RWPE1 (cell line): Measurements from ENCODE around the gene USP36.
A peak's percentile ranks its signal among the peaks of the same experiment; 100 is the strongest.

Experiments
- CTCF ChIA-PET: fragments of 350-600 bp; sonication (Branson Sonifier 250); formaldehyde crosslinking; extraction: SDS; loops from one replicate; lab custom pipeline; 2021; lab: Yijun Ruan, JAX
- POLR2A ChIA-PET: fragments of 400-600 bp; formaldehyde crosslinking; extraction: SDS; loops from one replicate; lab custom pipeline; 2020; ENCODE audit warnings: antibody characterized with exemption; ENCODE audit not compliant: low non-redundant PET; lab: Yijun Ruan, JAX
- DNase-seq: peaks from one replicate; pipeline ENCODE4 v3.0.0; 2012; ENCODE audit warnings: low spot score
- H3K27ac ChIP-seq: fragments of 450-650 bp; 2 replicates; pipeline ENCODE4 v1.5.1; 2017
- TF ChIP-seq, protein P1 (sequence below): fragments of 450-650 bp; conservative IDR thresholded peaks from 2 replicates; pipeline ENCODE4 v1.5.1; 2017; ENCODE audit warnings: low read depth, mild to moderate bottlenecking

USP36 gene

DNA sequence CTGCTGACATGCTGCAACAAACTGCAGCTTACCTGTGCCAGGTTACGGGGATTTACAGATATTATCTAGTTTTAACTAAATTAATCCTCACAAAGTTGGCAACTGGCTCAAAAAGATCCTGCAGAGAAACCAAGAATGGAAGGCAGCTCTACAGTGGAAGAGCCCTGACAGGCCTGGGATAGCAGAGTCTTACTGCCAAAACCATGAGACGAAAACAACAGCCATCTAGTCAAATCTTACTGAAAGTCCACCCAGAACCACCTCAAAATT lies 8.1 kb downstream of the USP36 start:
- no peak overlapping the region; the same call in 1 of the 2 replicates for H3K27ac ChIP-seq
- TF ChIP-seq, protein P1, sequence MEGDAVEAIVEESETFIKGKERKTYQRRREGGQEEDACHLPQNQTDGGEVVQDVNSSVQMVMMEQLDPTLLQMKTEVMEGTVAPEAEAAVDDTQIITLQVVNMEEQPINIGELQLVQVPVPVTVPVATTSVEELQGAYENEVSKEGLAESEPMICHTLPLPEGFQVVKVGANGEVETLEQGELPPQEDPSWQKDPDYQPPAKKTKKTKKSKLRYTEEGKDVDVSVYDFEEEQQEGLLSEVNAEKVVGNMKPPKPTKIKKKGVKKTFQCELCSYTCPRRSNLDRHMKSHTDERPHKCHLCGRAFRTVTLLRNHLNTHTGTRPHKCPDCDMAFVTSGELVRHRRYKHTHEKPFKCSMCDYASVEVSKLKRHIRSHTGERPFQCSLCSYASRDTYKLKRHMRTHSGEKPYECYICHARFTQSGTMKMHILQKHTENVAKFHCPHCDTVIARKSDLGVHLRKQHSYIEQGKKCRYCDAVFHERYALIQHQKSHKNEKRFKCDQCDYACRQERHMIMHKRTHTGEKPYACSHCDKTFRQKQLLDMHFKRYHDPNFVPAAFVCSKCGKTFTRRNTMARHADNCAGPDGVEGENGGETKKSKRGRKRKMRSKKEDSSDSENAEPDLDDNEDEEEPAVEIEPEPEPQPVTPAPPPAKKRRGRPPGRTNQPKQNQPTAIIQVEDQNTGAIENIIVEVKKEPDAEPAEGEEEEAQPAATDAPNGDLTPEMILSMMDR = no peak
- ChIA-PET POLR2A (interaction anchor here (0.5 to 0.6 kb wide), 2 partner anchors 13 to 251 kb away, joined by 3 read pairs; no protein-coding TSS in a partner anchor), CTCF (no interaction called here)
- no peak for DNase-seq

DNA sequence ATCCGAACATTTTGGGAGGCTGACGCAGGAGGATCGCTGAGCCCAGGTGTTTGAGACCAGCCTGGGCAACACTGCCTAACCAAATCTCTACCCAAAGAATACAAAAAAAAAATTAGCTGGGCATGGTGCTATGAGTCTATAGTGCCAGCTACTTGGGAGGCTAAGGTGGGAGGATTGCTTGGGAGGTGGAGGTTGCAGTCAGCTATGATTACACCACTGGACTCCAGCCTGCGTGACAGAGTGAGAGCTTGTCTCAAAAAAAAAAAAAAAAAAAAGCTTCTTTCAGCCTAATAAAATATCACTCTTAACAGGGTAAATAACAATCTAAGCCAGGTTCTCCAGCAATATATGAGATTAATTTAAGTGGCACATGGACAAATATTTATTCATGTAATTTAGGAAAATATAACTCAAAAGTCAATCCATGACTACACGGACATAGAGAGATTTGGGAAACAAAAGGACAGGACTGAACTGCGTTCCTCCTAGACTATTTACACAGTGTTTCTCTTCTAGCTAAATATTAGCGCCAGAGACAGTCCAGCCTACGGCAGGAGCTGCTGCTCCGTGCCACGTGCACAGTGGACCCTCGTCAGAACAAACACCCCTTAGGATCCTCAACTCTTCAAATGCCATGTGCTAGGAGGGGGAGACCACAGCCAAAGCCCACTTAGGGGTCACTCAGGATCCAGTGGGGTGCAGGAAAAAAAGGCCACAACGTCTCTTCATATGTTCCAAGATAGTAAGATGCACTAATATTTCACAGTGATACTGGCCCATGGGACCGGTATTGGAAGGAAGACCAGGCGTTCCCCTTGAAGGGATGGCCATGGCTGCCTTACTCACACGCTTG lies 8.7 kb downstream of the USP36 start:
- H3K27ac ChIP-seq = no peak overlapping the region; the same call in 1 of the 2 replicates
- ChIA-PET CTCF (interaction anchor here (0.5 kb wide), 1 partner anchor 12 kb away, joined by 4 read pairs; no protein-coding TSS in a partner anchor), POLR2A (interaction anchor here (0.5 to 0.6 kb wide), 3 partner anchors 12 to 251 kb away, joined by 3 to 6 read pairs (median 3); no protein-coding TSS in a partner anchor)
- DNase-seq = no peak
- TF ChIP-seq, protein P1 = no peak

DNA sequence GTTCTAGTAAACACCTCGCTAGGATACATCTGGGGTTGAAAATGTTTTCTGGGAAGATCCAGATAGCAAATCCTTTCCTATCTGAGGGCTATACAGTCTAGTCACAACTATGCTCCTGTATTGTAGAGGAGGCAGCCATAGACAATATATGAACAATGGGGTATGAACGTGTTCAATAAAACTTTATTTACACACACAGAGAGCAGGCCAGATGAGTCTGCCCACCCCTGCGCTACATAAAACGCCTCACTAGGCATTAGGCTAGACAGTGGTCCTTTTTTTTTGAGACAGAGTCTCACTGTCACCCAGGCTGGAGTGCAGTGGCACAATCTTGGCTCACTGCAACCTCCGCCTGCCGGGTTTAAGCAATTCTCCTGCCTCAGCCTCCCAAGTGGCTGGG lies 11.1 kb downstream of the USP36 start:
- no peak for DNase-seq
- TF ChIP-seq, protein P1 = no peak
- ChIA-PET POLR2A (no interaction called here), CTCF (no interaction called here)
- H3K27ac ChIP-seq = no peak overlapping the region

DNA sequence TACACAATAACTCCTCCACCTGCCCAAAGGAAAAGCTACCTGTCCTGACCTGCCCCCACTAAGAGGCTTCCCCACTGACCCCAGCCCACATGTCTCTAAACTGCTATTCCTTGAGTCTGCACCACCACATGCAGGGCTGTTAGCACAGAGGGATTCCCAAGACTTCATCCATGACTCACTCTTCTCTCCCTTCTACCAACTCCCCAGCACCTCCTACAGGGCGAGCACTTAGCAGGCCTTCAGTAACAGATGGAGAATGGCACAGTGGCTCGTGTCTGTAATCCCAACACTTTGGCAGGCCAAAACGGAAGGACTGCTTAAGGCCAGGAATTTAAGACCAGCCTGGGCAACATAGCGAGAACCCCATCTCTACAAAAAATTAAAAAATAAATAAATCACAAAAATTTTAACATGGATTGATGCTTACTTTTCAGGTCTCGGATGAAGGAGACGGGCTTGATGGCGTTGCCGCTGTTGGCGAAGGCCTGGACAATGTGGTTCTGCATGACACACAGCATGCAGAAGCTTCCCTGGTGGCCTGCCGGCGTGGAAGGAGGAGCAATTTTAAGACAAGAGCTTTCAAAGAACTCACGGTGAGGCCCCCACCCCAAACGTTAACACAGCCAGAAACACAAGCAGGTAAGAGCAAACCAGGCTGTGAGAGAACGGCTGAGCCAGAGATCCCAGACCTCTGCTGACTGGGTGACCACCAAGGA lies 12.0 kb downstream of the USP36 start:
- TF ChIP-seq, protein P1 = no peak
- POLR2A ChIA-PET = no interaction called here

DNA sequence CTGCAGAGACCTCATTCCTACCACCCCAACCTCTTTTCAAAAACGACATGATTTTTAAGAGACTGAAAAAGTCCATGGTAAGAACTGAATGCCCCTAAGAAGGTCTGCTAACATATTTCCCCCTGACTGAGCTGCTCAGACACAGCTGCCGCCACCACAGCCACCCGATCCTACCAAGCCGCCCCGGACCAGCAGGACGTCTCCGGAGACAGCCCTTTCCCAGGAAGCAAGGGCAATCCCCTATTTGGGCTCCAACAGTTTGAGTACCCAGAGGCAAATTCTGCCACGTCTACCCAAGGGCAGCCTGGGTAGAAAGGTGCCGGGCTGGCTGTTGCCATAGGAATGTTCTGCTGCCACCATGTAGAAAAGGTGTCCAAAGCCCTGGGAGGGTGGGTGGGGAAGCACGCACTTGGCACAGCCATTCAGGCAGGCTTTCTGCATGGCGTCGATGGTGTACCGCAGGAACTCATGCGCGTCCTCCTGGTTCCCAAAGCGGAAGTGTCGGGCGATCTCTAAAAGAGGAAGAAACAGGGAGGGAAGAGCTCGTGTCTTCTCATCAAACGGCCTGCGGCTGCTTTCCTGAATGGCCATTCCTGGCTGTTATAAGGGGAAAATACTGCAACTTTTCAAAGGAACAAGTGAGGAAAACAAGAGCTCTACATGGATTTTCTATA lies 13.6 kb downstream of the USP36 start:
- no peak for DNase-seq
- TF ChIP-seq, protein P1 = no peak
- CTCF ChIA-PET = no interaction called here
- POLR2A ChIA-PET = no interaction called here
- no peak overlapping the region for H3K27ac ChIP-seq

More for the DNA sequence above, 12.0 kb downstream of the USP36 start:
- H3K27ac ChIP-seq = 0 out of 2 replicates have a peak overlapping the region, but pooled peaks have one; percentile 8
- DNase-seq = peak; percentile 41
- CTCF ChIA-PET = no interaction called here

DNA sequence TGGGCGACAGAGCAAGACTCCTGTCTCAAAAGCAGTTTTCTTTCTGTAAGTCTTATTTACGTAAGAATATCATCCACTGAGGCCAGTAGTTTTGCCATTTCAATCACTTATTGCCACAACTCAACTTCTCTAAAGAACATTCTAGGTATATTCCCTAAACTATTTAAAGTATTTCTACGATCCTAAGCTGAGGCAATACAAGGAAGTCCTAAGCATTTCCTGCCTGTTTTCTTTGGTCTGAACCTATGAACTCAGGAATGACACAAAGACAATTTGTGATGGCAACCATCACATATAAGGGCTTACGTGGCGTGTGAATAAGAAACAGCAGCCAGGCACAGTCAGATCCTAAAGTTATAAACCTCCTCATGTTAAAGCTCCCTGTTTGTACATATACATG lies 14.2 kb downstream of the USP36 start:
- DNase-seq = no peak
- TF ChIP-seq, protein P1 = no peak
- no peak overlapping the region for H3K27ac ChIP-seq
- ChIA-PET POLR2A (no interaction called here), CTCF (no interaction called here)
